ENCODE results near the gene EEF1AKMT3. TPM values are rescaled to one million over a fixed set of nuclear protein-coding genes. Genes with fewer than 3 reads are reported as not detected.
A peak's percentile ranks its signal among the peaks of the same experiment; 100 is the strongest.

The EEF1AKMT3 gene
- total and polyA plus RNA-seq, 4 donors: 3.6 to 11.5 (median 5.9) TPM

GRCh38 chr12:57809425-57809824 is 37.0 kb downstream of the EEF1AKMT3 start:
- WGBS, 2 donors: 81 to 87% methylated on average over 3 of the region's 3 CpGs
- Histone ChIP-seq H3K4me3 (no peak overlapping the region), H3K4me1 (ENCODE audit: control insufficient read depth in 5 of 5, insufficient read depth in 5 of 5, low read length in 5 of 5) (peaks cover 0 to 3% (median 0%) of the 10 kb centered on the region in 5 donors), H3K27me3 (ENCODE audit: control insufficient read depth in 3 of 3, insufficient read depth in 3 of 3, low read length in 2 of 3) (no peaks in the 10 kb centered on the region), H3K9me3 (ENCODE audit: control insufficient read depth in 4 of 4, insufficient read depth in 3 of 4, low read length in 3 of 4) (no peaks in the 10 kb centered on the region), H3K27ac (ENCODE audit: low read depth in 1 of 2, low read length in 1 of 2) (peak overlapping the region in 1 of 2 donors; percentile 26), H3K9ac (ENCODE audit: insufficient read depth in 1 of 2, low read length in 2 of 2) (no peak overlapping the region), H3K36me3 (ENCODE audit: control insufficient read depth in 4 of 4, insufficient read depth in 4 of 4, low read length in 4 of 4) (peaks cover 13 to 41% (median 20%) of the 10 kb centered on the region in 4 donors)
- DNase-seq (no peak), ATAC-seq (ENCODE audit: insufficient read depth, low FRiP score) (no peak)
- TF ChIP-seq CTCF (IDR thresholded peaks at IDR 0.05; ENCODE audit: control extremely low read depth, extremely low read depth): no peak

GRCh38 chr12:57810450-57810849 is 38.0 kb downstream of the EEF1AKMT3 start:
- DNase-seq: no peak
- Histone ChIP-seq H3K4me1 (ENCODE audit: control insufficient read depth in 5 of 5, insufficient read depth in 5 of 5, low read length in 5 of 5) (peaks cover 0 to 7% (median 0%) of the 10 kb centered on the region in 5 donors), H3K27me3 (ENCODE audit: control insufficient read depth in 3 of 3, insufficient read depth in 3 of 3, low read length in 2 of 3) (no peaks in the 10 kb centered on the region), H3K9ac (ENCODE audit: insufficient read depth in 1 of 2, low read length in 2 of 2) (no peak overlapping the region), H3K9me3 (ENCODE audit: control insufficient read depth in 4 of 4, insufficient read depth in 3 of 4, low read length in 3 of 4) (no peaks in the 10 kb centered on the region), H3K4me3 (no peak overlapping the region), H3K27ac (ENCODE audit: low read depth in 1 of 2, low read length in 1 of 2) (no peak overlapping the region), H3K36me3 (ENCODE audit: control insufficient read depth in 4 of 4, insufficient read depth in 4 of 4, low read length in 4 of 4) (peaks cover 13 to 41% (median 20%) of the 10 kb centered on the region in 4 donors)
- ATAC-seq (ENCODE audit: insufficient read depth, low FRiP score): no peak
- 93 to 94% methylated on average over 5 of the region's 5 CpGs for WGBS, 2 donors
- TF ChIP-seq CTCF (IDR thresholded peaks at IDR 0.05; ENCODE audit: control extremely low read depth, extremely low read depth): no peak

- H3K36me3 ChIP-seq (ENCODE audit: control insufficient read depth in 4 of 4, insufficient read depth in 4 of 4, low read length in 4 of 4): peaks cover 13 to 40% (median 20%) of the 10 kb centered on the region in 4 donors
- ATAC-seq (ENCODE audit: insufficient read depth, low FRiP score) (no peak), DNase-seq (no peak)
- H3K4me1 ChIP-seq (ENCODE audit: control insufficient read depth in 5 of 5, insufficient read depth in 5 of 5, low read length in 5 of 5): peaks cover 0 to 10% (median 0%) of the 10 kb centered on the region in 5 donors
- TF ChIP-seq CTCF (IDR thresholded peaks at IDR 0.05; ENCODE audit: control extremely low read depth, extremely low read depth): no peak
- H3K9ac ChIP-seq (ENCODE audit: insufficient read depth in 1 of 2, low read length in 2 of 2): no peak overlapping the region
- WGBS, 2 donors: 95 to 97% methylated on average over 10 of the region's 10 CpGs
- no peaks in the 10 kb centered on the region for H3K9me3 ChIP-seq (ENCODE audit: control insufficient read depth in 4 of 4, insufficient read depth in 3 of 4, low read length in 3 of 4)
- H3K4me3 ChIP-seq: no peak overlapping the region
- no peaks in the 10 kb centered on the region for H3K27me3 ChIP-seq (ENCODE audit: control insufficient read depth in 3 of 3, insufficient read depth in 3 of 3, low read length in 2 of 3)
- H3K27ac ChIP-seq (ENCODE audit: low read depth in 1 of 2, low read length in 1 of 2): no peak overlapping the region
These were observed 38.8 kb downstream of the EEF1AKMT3 start for GRCh38 chr12:57811028-57811755.

Measured in lung (tissue), 12 donors.